Measurements from ENCODE around the gene COL13A1. TPM values are rescaled to one million over a fixed set of nuclear protein-coding genes. Genes with fewer than 3 reads are reported as not detected.

COL13A1 gene
- 21.3 and 23.1 TPM in 2 replicates for total RNA-seq

GRCh38 chr10:69801434-69802315 lies at the start of gene COL13A1:
Gene COL13A1, plus strand, starts transcription at chr10:69801906. Its CDS starts 518 bp downstream, at chr10:69802424.

Other genes starting within 250 kb of the COL13A1 start
- gene NEUROG3, start 228.5 kb upstream of the COL13A1 start, total RNA-seq, result not detected in 2 replicates
- gene FAM241B, start 171.7 kb upstream of the COL13A1 start, total RNA-seq, result 0.18 and 0.29 TPM in 2 replicates